GM19351 (cell line): ENCODE data around the gene SSH2.

Experiments
- ATAC-seq: cut with Tn5 transposase; IDR thresholded peaks from one replicate; pipeline ENCODE4 v1.9.1; 2021; ENCODE audit warnings: mild to moderate bottlenecking, moderate library complexity; ENCODE audit not compliant: unreplicated experiment

The SSH2 gene

GRCh38 chr17:29844339-29845048, 85.5 kb downstream of the SSH2 start:
- no peak for ATAC-seq

- ATAC-seq: no peak
Observed at GRCh38 chr17:29840884-29841283, 89.1 kb downstream of the SSH2 start.

GRCh38 chr17:29839656-29840055, 90.4 kb downstream of the SSH2 start:
- ATAC-seq: no peak

- ATAC-seq: no peak
Observed at GRCh38 chr17:29838961-29839360, 91.1 kb downstream of the SSH2 start.

GRCh38 chr17:29837531-29837930, 92.5 kb downstream of the SSH2 start:
- ATAC-seq: no peak

- no peak for ATAC-seq
Observed at GRCh38 chr17:29836643-29837042, 93.4 kb downstream of the SSH2 start.

GRCh38 chr17:29835435-29836351, 94.3 kb downstream of the SSH2 start:
- ATAC-seq: no peak

GRCh38 chr17:29833801-29834200, 96.2 kb downstream of the SSH2 start:
- no peak for ATAC-seq

GRCh38 chr17:29828676-29829284, 101.2 kb downstream of the SSH2 start:
- ATAC-seq: no peak

GRCh38 chr17:29827179-29827578, 102.8 kb downstream of the SSH2 start:
- no peak for ATAC-seq

- no peak for ATAC-seq
Observed at GRCh38 chr17:29826114-29826692, 103.8 kb downstream of the SSH2 start.

GRCh38 chr17:29825604-29826003, 104.4 kb downstream of the SSH2 start:
- ATAC-seq: no peak

- no peak for ATAC-seq
Observed at GRCh38 chr17:29821897-29822296, 108.1 kb downstream of the SSH2 start.

GRCh38 chr17:29820425-29820824, 109.6 kb downstream of the SSH2 start:
- no peak for ATAC-seq

- no peak for ATAC-seq
Observed at GRCh38 chr17:29807520-29808361, 122.3 kb downstream of the SSH2 start.

GRCh38 chr17:29802246-29802645, 127.8 kb downstream of the SSH2 start:
- no peak for ATAC-seq

- no peak for ATAC-seq
Observed at GRCh38 chr17:29800457-29800856, 129.6 kb downstream of the SSH2 start.

GRCh38 chr17:29796652-29797051, 133.4 kb downstream of the SSH2 start:
- no peak for ATAC-seq

GRCh38 chr17:29793501-29793900, 136.5 kb downstream of the SSH2 start:
- no peak for ATAC-seq

- no peak for ATAC-seq
Observed at GRCh38 chr17:29791336-29792080, 138.5 kb downstream of the SSH2 start.
